MM.1S (cell line): Measurements from ENCODE around the gene TTC17.

Experiments
- DNase-seq: peaks from one replicate; pipeline ENCODE4 v3.0.0-alpha.2; 2015
- H2AFZ ChIP-seq: fragments of 300-600 bp; sonication (generic); 2 replicates; pipeline ENCODE4 v1.6.0; 2016; ENCODE audit warnings: antibody characterized with exemption, low read length
- H3F3A ChIP-seq: fragments of 300-600 bp; sonication (generic); 2 replicates; pipeline ENCODE4 v1.6.1; 2016; ENCODE audit warnings: mild to moderate bottlenecking, antibody characterized with exemption, low read length, moderate library complexity, mixed read lengths; ENCODE audit not compliant: insufficient read depth
- H3K27ac ChIP-seq: fragments of 300-600 bp; sonication (generic); 2 replicates; pipeline ENCODE4 v1.5.1; 2016; ENCODE audit warnings: mild to moderate bottlenecking, low read length
- H3K27me3 ChIP-seq: fragments of 300-600 bp; sonication (generic); replicated peaks from 2 replicates; pipeline ENCODE4 v1.6.0; 2016; ENCODE audit warnings: low read length; ENCODE audit not compliant: insufficient read depth
- H3K36me3 ChIP-seq: fragments of 300-600 bp; sonication (generic); replicated peaks from 2 replicates; pipeline ENCODE4 v1.6.1; 2016; ENCODE audit warnings: mild to moderate bottlenecking, low read length, mixed read lengths; ENCODE audit not compliant: insufficient read depth
- H3K4me1 ChIP-seq: fragments of 300-600 bp; sonication (generic); 2 replicates; pipeline ENCODE4 v1.6.1; 2016; ENCODE audit warnings: low read length, mixed read lengths
- H3K4me2 ChIP-seq: fragments of 300-600 bp; sonication (generic); 2 replicates; pipeline ENCODE4 v1.6.0; 2016; ENCODE audit warnings: low read depth, low read length
- H3K4me3 ChIP-seq: fragments of 300-600 bp; sonication (generic); 2 replicates; pipeline ENCODE4 v1.5.1; 2016; ENCODE audit warnings: low read length, mixed read lengths
- H3K79me2 ChIP-seq: fragments of 300-600 bp; sonication (generic); 2 replicates; pipeline ENCODE4 v1.6.1; 2016; ENCODE audit warnings: mixed run types, low read length, mixed read lengths
- H3K9ac ChIP-seq: fragments of 300-600 bp; sonication (generic); 2 replicates; pipeline ENCODE4 v1.6.1; 2016; ENCODE audit warnings: low read length, mixed read lengths
- H3K9me2 ChIP-seq: fragments of 300-600 bp; sonication (generic); replicated peaks from 2 replicates; pipeline ENCODE4 v1.6.1; 2016; ENCODE audit warnings: mild to moderate bottlenecking, low read length, mixed read lengths; ENCODE audit not compliant: insufficient read depth
- H3K9me3 ChIP-seq: fragments of 300-600 bp; sonication (generic); replicated peaks from 2 replicates; pipeline ENCODE4 v1.6.1; 2016; ENCODE audit warnings: mild to moderate bottlenecking, low read length, mixed read lengths; ENCODE audit not compliant: insufficient read depth
- H4K20me1 ChIP-seq: fragments of 300-600 bp; sonication (generic); 2 replicates; pipeline ENCODE4 v1.6.1; 2016; ENCODE audit warnings: mild to moderate bottlenecking, low read length, moderate library complexity, mixed read lengths; ENCODE audit not compliant: insufficient read depth
- EZH2 ChIP-seq: fragments of 300-600 bp; sonication (generic); optimal IDR thresholded peaks from 2 replicates; pipeline ENCODE3; 2017; ENCODE audit warnings: low read depth, mild to moderate bottlenecking, antibody characterized with exemption, low read length, mixed read lengths
- EZH2phosphoT487 ChIP-seq: fragments of 300-600 bp; sonication (generic); IDR thresholded peaks from 2 replicates; pipeline ENCODE4 v1.6.1; 2018; ENCODE audit warnings: antibody characterized with exemption, low read length
- TF ChIP-seq, protein P1 (sequence below): fragments of 300-600 bp; sonication (generic); IDR thresholded peaks from 2 replicates; pipeline ENCODE4 v1.5.1; 2016; ENCODE audit warnings: antibody characterized with exemption, low read length, mixed read lengths

The TTC17 gene

DNA sequence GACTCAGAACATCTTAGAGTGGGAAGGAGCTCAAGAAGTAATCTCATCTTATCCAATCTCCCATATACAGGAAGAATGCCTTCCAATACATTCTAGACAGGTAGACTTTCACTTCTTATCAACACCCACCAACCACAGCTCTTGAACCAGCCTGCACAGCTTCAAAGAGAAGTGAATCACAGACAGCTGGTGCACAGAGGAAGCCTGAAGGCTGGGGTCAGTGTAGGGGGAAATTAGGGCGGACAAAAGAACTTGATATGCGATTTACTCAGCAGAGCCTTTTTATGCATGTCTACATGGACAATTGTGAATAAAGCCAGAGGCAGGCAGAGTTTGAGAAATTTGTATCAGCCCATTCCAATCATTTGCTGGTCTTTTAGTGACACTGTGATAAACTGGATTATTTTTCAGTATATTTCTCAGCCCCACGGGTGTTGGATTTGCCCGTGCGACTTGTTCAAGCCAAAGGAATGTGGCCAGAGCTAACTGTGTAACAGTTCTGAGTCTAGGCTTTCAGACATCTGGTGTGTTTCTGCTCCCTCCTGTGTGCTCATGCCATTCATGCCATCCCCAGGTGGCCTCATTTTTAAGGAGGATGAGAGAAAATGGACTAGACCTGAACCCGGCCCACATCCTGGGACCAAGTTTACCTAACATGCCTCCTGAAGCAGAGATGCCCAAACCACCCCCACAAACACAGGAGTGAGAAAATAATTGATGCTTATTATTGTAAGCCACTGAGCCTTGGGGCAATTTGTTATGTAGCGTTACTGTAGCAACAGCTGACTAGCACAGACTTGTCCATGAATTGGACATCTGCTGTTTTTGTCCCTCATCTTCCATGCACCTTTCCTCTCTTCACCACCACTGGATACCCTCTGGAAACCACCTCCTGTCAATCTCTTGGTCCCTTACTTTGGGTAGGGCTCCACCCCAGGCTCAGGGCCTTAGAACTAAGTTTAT, 184.3 kb downstream of the TTC17 start:
- H3K4me3 ChIP-seq = no peak overlapping the region
- H3K27me3 ChIP-seq = no peaks in the 10 kb centered on the region
- no peaks in the 10 kb centered on the region for H3K79me2 ChIP-seq
- no peaks in the 10 kb centered on the region for H3K9me3 ChIP-seq
- no peaks in the 10 kb centered on the region for H3F3A ChIP-seq
- H4K20me1 ChIP-seq = no peaks in the 10 kb centered on the region
- DNase-seq = no peak
- H2AFZ ChIP-seq = no peak overlapping the region
- TF ChIP-seq EZH2 (no peak), EZH2phosphoT487 (no peak)
- TF ChIP-seq, protein P1, sequence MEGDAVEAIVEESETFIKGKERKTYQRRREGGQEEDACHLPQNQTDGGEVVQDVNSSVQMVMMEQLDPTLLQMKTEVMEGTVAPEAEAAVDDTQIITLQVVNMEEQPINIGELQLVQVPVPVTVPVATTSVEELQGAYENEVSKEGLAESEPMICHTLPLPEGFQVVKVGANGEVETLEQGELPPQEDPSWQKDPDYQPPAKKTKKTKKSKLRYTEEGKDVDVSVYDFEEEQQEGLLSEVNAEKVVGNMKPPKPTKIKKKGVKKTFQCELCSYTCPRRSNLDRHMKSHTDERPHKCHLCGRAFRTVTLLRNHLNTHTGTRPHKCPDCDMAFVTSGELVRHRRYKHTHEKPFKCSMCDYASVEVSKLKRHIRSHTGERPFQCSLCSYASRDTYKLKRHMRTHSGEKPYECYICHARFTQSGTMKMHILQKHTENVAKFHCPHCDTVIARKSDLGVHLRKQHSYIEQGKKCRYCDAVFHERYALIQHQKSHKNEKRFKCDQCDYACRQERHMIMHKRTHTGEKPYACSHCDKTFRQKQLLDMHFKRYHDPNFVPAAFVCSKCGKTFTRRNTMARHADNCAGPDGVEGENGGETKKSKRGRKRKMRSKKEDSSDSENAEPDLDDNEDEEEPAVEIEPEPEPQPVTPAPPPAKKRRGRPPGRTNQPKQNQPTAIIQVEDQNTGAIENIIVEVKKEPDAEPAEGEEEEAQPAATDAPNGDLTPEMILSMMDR = no peak
- H3K36me3 ChIP-seq = no peaks in the 10 kb centered on the region
- H3K27ac ChIP-seq = no peak overlapping the region
- no peaks in the 10 kb centered on the region for H3K9me2 ChIP-seq
- no peaks in the 10 kb centered on the region for H3K4me1 ChIP-seq
- no peak overlapping the region for H3K9ac ChIP-seq
- no peak overlapping the region for H3K4me2 ChIP-seq
